ENCODE data around the gene EXO5. TPM values are rescaled to one million over a fixed set of nuclear protein-coding genes. Genes with fewer than 3 reads are reported as not detected.

EXO5 gene
- total and polyA plus RNA-seq, 2 of the 13 experiments (the other 11 are each of a cell fraction or from before 2014, with no cell fraction given) = 9.9 to 20.5 TPM

- TF ChIP-seq TRIM22 (IDR thresholded peaks at IDR 0.05) (no peak), ZNF607 (CRISPR knock-in tag; IDR thresholded peaks at IDR 0.05; ENCODE audit: borderline replicate concordance) (peak; percentile 71; the same call in 1 of the 2 replicates), FOXP4 (CRISPR knock-in tag; IDR thresholded peaks at IDR 0.05) (no peak), RNF219 (CRISPR knock-in tag; IDR thresholded peaks at IDR 0.05) (no peak), KLF6 (CRISPR knock-in tag; IDR thresholded peaks at IDR 0.05) (no peak), MIER3 (CRISPR knock-in tag; IDR thresholded peaks at IDR 0.05; ENCODE audit: borderline replicate concordance) (no peak), HOXA3 (CRISPR knock-in tag; IDR thresholded peaks at IDR 0.05) (peak; percentile 43; the same call in 1 of the 2 replicates), RBM22 (optimal IDR thresholded peaks at IDR 0.05; ENCODE audit: low read length) (no peak), TFAP4 (IDR thresholded peaks at IDR 0.05; ENCODE audit: borderline replicate concordance, low read depth) (no peak), CEBPB (IDR thresholded peaks at IDR 0.05; ENCODE audit: borderline replicate concordance, low read depth, low read length) (no peak), ZBTB4 (CRISPR knock-in tag; IDR thresholded peaks at IDR 0.05; ENCODE audit: borderline replicate concordance) (no peak), NFIB (CRISPR knock-in tag; IDR thresholded peaks at IDR 0.05; ENCODE audit: borderline replicate concordance) (no peak), XBP1 (CRISPR knock-in tag; IDR thresholded peaks at IDR 0.05) (no peak), GRHL1 (CRISPR knock-in tag; conservative IDR thresholded peaks at IDR 0.05) (no peak), RBFOX2 (IDR thresholded peaks at IDR 0.05; ENCODE audit: low read depth, low read length) (peak; percentile 81)
Measured at GRCh38 chr1:40476924-40477677, 31.5 kb upstream of the EXO5 start, which contains the start of gene ZFP69 (continued).
